Mesenchymal stem cell (in vitro differentiated cells and primary cell): Measurements from ENCODE around the gene ZFP36.

Experiments
- DNase-seq: peaks from one replicate; pipeline ENCODE4 v3.0.0-alpha.2; 2013
- H2AFZ ChIP-seq: one replicate; pipeline ENCODE4 v1.6.1; 2013; ENCODE audit warnings: low read depth, mild to moderate bottlenecking, control low read depth, inconsistent platforms, low read length, moderate library complexity
- H2AK5ac ChIP-seq: 2 replicates; pipeline ENCODE4 v1.6.1; 2013; ENCODE audit warnings: low read length, moderate library complexity, mild to moderate bottlenecking, inconsistent platforms; ENCODE audit not compliant: severe bottlenecking
- H2BK120ac ChIP-seq: one replicate; pipeline ENCODE4 v1.6.1; 2013; ENCODE audit warnings: low read depth, mild to moderate bottlenecking, inconsistent platforms, low read length, moderate library complexity
- H2BK12ac ChIP-seq, 2 experiments: one replicate each; pipeline ENCODE4 v1.6.1; 2013; ENCODE audit warnings: inconsistent platforms in 2 of 2, low read length in 2 of 2, mild to moderate bottlenecking in 2 of 2, moderate library complexity in 2 of 2, control low read depth in 1 of 2
- H2BK15ac ChIP-seq: one replicate; pipeline ENCODE4 v1.6.1; 2013; ENCODE audit warnings: mild to moderate bottlenecking, low read depth, inconsistent platforms; ENCODE audit not compliant: poor library complexity, severe bottlenecking
- H2BK5ac ChIP-seq: 2 replicates; pipeline ENCODE4 v1.6.1; 2013; ENCODE audit warnings: low read depth, mild to moderate bottlenecking, low read length, control low read depth, inconsistent platforms; ENCODE audit not compliant: poor library complexity, severe bottlenecking
- H3K14ac ChIP-seq, 2 experiments: one replicate each; pipeline ENCODE4 v1.6.1; 2013; ENCODE audit warnings: inconsistent platforms in 2 of 2, low read length in 2 of 2, control low read depth in 1 of 2, mild to moderate bottlenecking in 1 of 2, moderate library complexity in 1 of 2
- H3K18ac ChIP-seq, 2 experiments: one replicate each; pipeline ENCODE4 v1.6.1; 2013; ENCODE audit warnings: inconsistent platforms in 2 of 2, low read length in 2 of 2, control low read depth in 1 of 2, low read depth in 1 of 2, mild to moderate bottlenecking in 1 of 2
- H3K23ac ChIP-seq, 2 experiments: one replicate each; pipeline ENCODE4 v1.6.1; 2013; ENCODE audit warnings: inconsistent platforms in 2 of 2, low read length in 2 of 2, mild to moderate bottlenecking in 2 of 2, moderate library complexity in 2 of 2, control low read depth in 1 of 2
- H3K27ac ChIP-seq: 2 replicates; pipeline ENCODE4 v1.5.1; 2013; ENCODE audit warnings: mild to moderate bottlenecking, moderate library complexity, low read length, control low read depth, inconsistent platforms; ENCODE audit not compliant: poor library complexity, severe bottlenecking
- H3K27me3 ChIP-seq, 2 experiments: 2 replicates each; pipeline versions ENCODE4 v1.6.1 to v1.7.0; 2013; ENCODE audit warnings: low read length in 2 of 2, mild to moderate bottlenecking in 2 of 2, moderate library complexity in 2 of 2, control low read depth in 1 of 2, inconsistent platforms in 1 of 2; ENCODE audit not compliant: control insufficient read depth in 1 of 2, insufficient read depth in 1 of 2
- H3K36me3 ChIP-seq, 2 experiments: 2 replicates each; pipeline versions ENCODE4 v1.6.1 to v1.7.0; 2013; ENCODE audit warnings: low read length in 2 of 2, control low read depth in 1 of 2, inconsistent platforms in 1 of 2, low read depth in 1 of 2, mild to moderate bottlenecking in 1 of 2; ENCODE audit not compliant: insufficient read depth in 2 of 2, control insufficient read depth in 1 of 2
- H3K4ac ChIP-seq, 2 experiments: one replicate each; pipeline ENCODE4 v1.6.1; 2013; ENCODE audit warnings: inconsistent platforms in 2 of 2, low read length in 2 of 2, mild to moderate bottlenecking in 2 of 2, moderate library complexity in 2 of 2, control low read depth in 1 of 2, low read depth in 1 of 2
- H3K4me1 ChIP-seq: 2 replicates; pipeline ENCODE4 v1.6.1; 2013; ENCODE audit warnings: low read depth, low read length, control low read depth; ENCODE audit not compliant: control insufficient read depth, insufficient read depth
- H3K4me2 ChIP-seq: 2 replicates; pipeline ENCODE4 v1.6.1; 2013; ENCODE audit warnings: low read length, mild to moderate bottlenecking, inconsistent platforms; ENCODE audit not compliant: poor library complexity, severe bottlenecking
- H3K4me3 ChIP-seq, 2 experiments: 2 replicates each; pipeline versions ENCODE4 v1.5.1 to v1.7.0; 2013; ENCODE audit warnings: low read length in 2 of 2, mild to moderate bottlenecking in 2 of 2, control low read depth in 1 of 2, low read depth in 1 of 2; ENCODE audit not compliant: insufficient read depth in 1 of 2
- H3K79me1 ChIP-seq: replicated peaks from 2 replicates; pipeline ENCODE4 v1.6.1; 2013; ENCODE audit warnings: mild to moderate bottlenecking, control low read depth, low read length, inconsistent platforms; ENCODE audit not compliant: poor library complexity, severe bottlenecking
- H3K9ac ChIP-seq: 2 replicates; pipeline ENCODE4 v1.7.0; 2013; ENCODE audit warnings: mild to moderate bottlenecking, low read length, moderate library complexity
- H3K9me3 ChIP-seq: 2 replicates; pipeline ENCODE4 v1.7.0; 2013; ENCODE audit warnings: mild to moderate bottlenecking, low read length; ENCODE audit not compliant: control insufficient read depth
- H4K8ac ChIP-seq: one replicate; pipeline ENCODE4 v1.6.1; 2013; ENCODE audit warnings: inconsistent platforms, mild to moderate bottlenecking, low read length, moderate library complexity
- H4K91ac ChIP-seq: one replicate; pipeline ENCODE4 v1.6.1; 2013; ENCODE audit warnings: mild to moderate bottlenecking, low read length, inconsistent platforms
- WGBS: methylation state at CpG from one replicate; pipeline ENCODE4 v1.1.7; 2013; ENCODE audit warnings: mixed read lengths; 5-methylcytosine and 5-hydroxymethylcytosine counted together

ZFP36 gene

GRCh38 chr19:39389631-39390414, 16.8 kb upstream of the ZFP36 start:
- Histone ChIP-seq H3K4me1 (peaks cover 18% of the 10 kb centered on the region), H2AFZ (no peak overlapping the region), H2BK5ac (no peak overlapping the region), H2BK120ac (peak overlapping the region; percentile 64), H2BK12ac (no peak overlapping the region), H3K4me2 (peak overlapping the region; percentile 79), H3K27me3 (no peaks in the 10 kb centered on the region), H3K36me3 (peaks cover 49 to 65% of the 10 kb centered on the region in 2 experiments), H3K18ac (no peak overlapping the region), H3K14ac (no peak overlapping the region), H3K4me3 (peak overlapping the region; percentile 41 to 100), H3K27ac (no peak overlapping the region), H3K9me3 (no peaks in the 10 kb centered on the region), H2BK15ac (peak overlapping the region; percentile 8), H3K23ac (no peak overlapping the region), H3K9ac (peak overlapping the region; percentile 98), H2AK5ac (no peak overlapping the region), H4K91ac (no peak overlapping the region), H3K79me1 (peaks cover 29% of the 10 kb centered on the region), H4K8ac (no peak overlapping the region), H3K4ac (no peak overlapping the region)
- WGBS: 82% methylated on average over 12 of the region's 13 CpGs
- no peak for DNase-seq

- Histone ChIP-seq H3K9ac (peak overlapping the region; percentile 98), H3K4ac (peak overlapping the region; percentile 69 to 88), H3K27me3 (no peaks in the 10 kb centered on the region), H3K27ac (peak overlapping the region; percentile 97), H3K9me3 (no peaks in the 10 kb centered on the region), H4K91ac (peak overlapping the region; percentile 90), H3K18ac (peak overlapping the region; percentile 96 to 99), H3K79me1 (peaks cover 28% of the 10 kb centered on the region), H2BK15ac (peak overlapping the region; percentile 94), H3K4me3 (peak overlapping the region; percentile 88 to 100), H2AFZ (peak overlapping the region; percentile 11), H2BK12ac (no peak overlapping the region), H2BK5ac (no peak overlapping the region), H2BK120ac (no peak overlapping the region), H3K36me3 (peaks cover 49 to 65% of the 10 kb centered on the region in 2 experiments), H4K8ac (peak overlapping the region; percentile 93), H3K23ac (no peak overlapping the region), H3K4me2 (peak overlapping the region; percentile 79), H2AK5ac (peak overlapping the region; percentile 46), H3K4me1 (peaks cover 15% of the 10 kb centered on the region), H3K14ac (peak overlapping the region; percentile 9 to 85)
- WGBS: 4% methylated on average over 10 of the region's 10 CpGs
- DNase-seq: no peak
Observed at GRCh38 chr19:39390451-39390750, 16.2 kb upstream of the ZFP36 start.

GRCh38 chr19:39390751-39391437, 15.8 kb upstream of the ZFP36 start, which contains the start of the genes MED29 and PAF1:
MED29 (plus strand) TSS chr19:39391378; CDS start chr19:39391423, 45 bp downstream.
PAF1 (minus strand) TSS chr19:39391106; CDS start chr19:39390864, 242 bp downstream.
- peak within 1 kb of the TSS; percentile 46 for H2AK5ac ChIP-seq
- H3K4me3 ChIP-seq: peak within 1 kb of the TSS; percentile 88 to 100
- H2BK120ac ChIP-seq: peak within 1 kb of the TSS; percentile 78
- peak within 1 kb of the TSS; percentile 79 for H3K4me2 ChIP-seq
- no peaks in the 10 kb centered on the region for H3K27me3 ChIP-seq
- peak within 1 kb of the TSS; percentile 97 for H3K27ac ChIP-seq
- H3K18ac ChIP-seq: peak within 1 kb of the TSS; percentile 96 to 99
- H3K23ac ChIP-seq: peak within 1 kb of the TSS in 1 of 2 experiments; percentile 46
- H4K91ac ChIP-seq: peak within 1 kb of the TSS; percentile 90
- H3K14ac ChIP-seq: peak within 1 kb of the TSS; percentile 9 to 85
- H2BK5ac ChIP-seq: peak within 1 kb of the TSS; percentile 88
- H3K79me1 ChIP-seq: peaks cover 29% of the 10 kb centered on the region
- peak within 1 kb of the TSS; percentile 94 for H2AFZ ChIP-seq
- peak within 1 kb of the TSS; percentile 69 to 88 for H3K4ac ChIP-seq
- WGBS: under 1% methylated on average over 60 of the region's 60 CpGs
- H3K4me1 ChIP-seq: peaks cover 15% of the 10 kb centered on the region
- H3K9ac ChIP-seq: peak within 1 kb of the TSS; percentile 98
- H2BK12ac ChIP-seq: no peak within 1 kb of the TSS
- DNase-seq: peak; percentile 100
- H3K9me3 ChIP-seq: no peaks in the 10 kb centered on the region
- H3K36me3 ChIP-seq: peaks cover 48 to 62% of the 10 kb centered on the region in 2 experiments
- H2BK15ac ChIP-seq: peak within 1 kb of the TSS; percentile 94
- peak within 1 kb of the TSS; percentile 93 for H4K8ac ChIP-seq
